ENCODE results near the gene TDP1. TPM values are rescaled to one million over a fixed set of nuclear protein-coding genes. Genes with fewer than 3 reads are reported as not detected.

TDP1 gene
- total and polyA plus RNA-seq, 2 experiments from 2014 or later: 23.0 to 63.6 TPM

GRCh38 chr14:90040411-90040810 lies 84.7 kb downstream of the TDP1 start:
- Histone ChIP-seq H3K4me2 (no peak overlapping the region), H3K27me3 (ENCODE audit: insufficient read depth) (no peaks in the 10 kb centered on the region), H3K36me3 (ENCODE audit: insufficient read depth) (peaks cover 6% of the 10 kb centered on the region; the same call in 1 of the 2 replicates), H3F3A (replicated peaks; ENCODE audit: low read depth) (no peaks in the 10 kb centered on the region), H3K27ac (ENCODE audit: low read depth) (no peak overlapping the region), H3K4me3 (no peak overlapping the region), H3K4me1 (ENCODE audit: insufficient read depth) (no peaks in the 10 kb centered on the region), H3K79me2 (replicated peaks; ENCODE audit: insufficient read depth) (no peaks in the 10 kb centered on the region), H2AFZ (no peak overlapping the region), H4K20me1 (replicated peaks; ENCODE audit: insufficient read depth) (no peaks in the 10 kb centered on the region; the same call in 1 of the 2 replicates), H3K9me2 (ENCODE audit: insufficient read depth) (no peaks in the 10 kb centered on the region)
- H3K9me3 Mint-ChIP-seq: no peaks in the 10 kb centered on the region
- H3K36me3 Mint-ChIP-seq (ENCODE audit: low read depth): peaks cover 23% of the 10 kb centered on the region
- DNase-seq (ENCODE audit: low spot score): no peak
- no peak overlapping the region for H3K27ac Mint-ChIP-seq
- H3K4me1 Mint-ChIP-seq: 0 out of 3 replicates have a peak, but pooled peaks cover 3% of the 10 kb centered on the region
- ATAC-seq: no peak
- no peaks in the 10 kb centered on the region for H3K27me3 Mint-ChIP-seq (ENCODE audit: insufficient read depth, low read depth, poor library complexity)
- H3K4me3 Mint-ChIP-seq: no peak overlapping the region
- TF ChIP-seq NANOG (IDR thresholded peaks at IDR 0.05; ENCODE audit: borderline replicate concordance): no peak
- no peak for TF ChIP-seq STAT1 (IDR thresholded peaks at IDR 0.05; ENCODE audit: unreplicated experiment)
- TF ChIP-seq EZH2 (IDR thresholded peaks at IDR 0.05; ENCODE audit: low read depth, unreplicated experiment): no peak
- TF ChIP-seq JUNB (IDR thresholded peaks at IDR 0.05; ENCODE audit: unreplicated experiment): no peak
- no peak for TF ChIP-seq EZH2phosphoT487 (IDR thresholded peaks at IDR 0.05; ENCODE audit: unreplicated experiment)
- TF ChIP-seq ETS1 (IDR thresholded peaks at IDR 0.05): no peak
- TF ChIP-seq CREB1 (CRISPR knock-in tag; IDR thresholded peaks at IDR 0.05; ENCODE audit: low read depth): no peak
- TF ChIP-seq POLR2AphosphoS5 (IDR thresholded peaks at IDR 0.05; ENCODE audit: low read depth): no peak
- TF ChIP-seq ZNF331 (CRISPR knock-in tag; IDR thresholded peaks at IDR 0.05; ENCODE audit: low read depth): no peak
- no peak for TF ChIP-seq CTCF (conservative IDR thresholded peaks at IDR 0.05; ENCODE audit: low read depth in 2 of 2)
- no peak for TF ChIP-seq ZNF114 (CRISPR knock-in tag; IDR thresholded peaks at IDR 0.05)
- TF ChIP-seq REST (IDR thresholded peaks at IDR 0.05; ENCODE audit: unreplicated experiment): no peak
